ENCODE measurements around the gene REC8. TPM values are rescaled to one million over a fixed set of nuclear protein-coding genes. Genes with fewer than 3 reads are reported as not detected.

The REC8 gene
- total RNA-seq, 1 donor from 2014 or later, result 35.3 TPM

GRCh38 chr14:24184104-24184970 lies 12.5 kb downstream of the REC8 start:
- H3K27me3 Mint-ChIP-seq, result no peaks in the 10 kb centered on the region
- POLR2A ChIA-PET, result interaction anchor here (0.9 to 1.4 kb wide), 3 partner anchors 13 to 38 kb away, joined by 4 to 5 read pairs (median 4); partner anchors contain the start of gene IRF9
- CTCF ChIA-PET, result no interaction called here
- H3K9me3 Mint-ChIP-seq, result no peaks in the 10 kb centered on the region
- H3K4me1 Mint-ChIP-seq, result peaks cover 27% of the 10 kb centered on the region
- TF ChIP-seq CTCF (IDR thresholded peaks at IDR 0.05), result no peak
- H3K36me3 Mint-ChIP-seq (ENCODE audit: low read depth), result peaks cover 77% of the 10 kb centered on the region
- ATAC-seq (ENCODE audit: low read depth) (no peak), DNase-seq (no peak)
- intact Hi-C loops (cut with micrococcal nuclease), result no loop called here
- no peak overlapping the region for H3K27ac Mint-ChIP-seq
- H3K4me3 Mint-ChIP-seq, result no peak overlapping the region

GRCh38 chr14:24185026-24185425 lies 13.1 kb downstream of the REC8 start:
- H3K36me3 Mint-ChIP-seq (ENCODE audit: low read depth), result peaks cover 73% of the 10 kb centered on the region
- intact Hi-C loops (cut with micrococcal nuclease), result no loop called here
- POLR2A ChIA-PET, result interaction anchor here (0.6 to 1.4 kb wide), 4 partner anchors 14 to 49 kb away, joined by 3 to 5 read pairs (median 4); partner anchors contain the start of genes IRF9 and PSME1

GRCh38 chr14:24185741-24186140 lies 13.9 kb downstream of the REC8 start:
- Mint-ChIP-seq H3K4me1 (peaks cover 23% of the 10 kb centered on the region), H3K36me3 (ENCODE audit: low read depth) (peaks cover 71% of the 10 kb centered on the region), H3K9me3 (no peaks in the 10 kb centered on the region), H3K27ac (no peak overlapping the region), H3K27me3 (no peaks in the 10 kb centered on the region), H3K4me3 (no peak overlapping the region)
- ATAC-seq (ENCODE audit: low read depth) (no peak), DNase-seq (no peak)
- TF ChIP-seq CTCF (IDR thresholded peaks at IDR 0.05), result no peak
- CTCF ChIA-PET, result no interaction called here
- intact Hi-C loops (cut with micrococcal nuclease), result no loop called here
- POLR2A ChIA-PET, result interaction anchor here (0.6 to 3.7 kb wide), 4 partner anchors 15 to 50 kb away, joined by 3 to 44 read pairs (median 4); partner anchors contain the start of genes CHMP4A, IRF9, MDP1 and PSME1

More at GRCh38 chr14:24185026-24185425, 13.1 kb downstream of the REC8 start:
- CTCF ChIA-PET, result no interaction called here
- ATAC-seq (ENCODE audit: low read depth), result no peak
- no peaks in the 10 kb centered on the region for H3K27me3 Mint-ChIP-seq
- no peaks in the 10 kb centered on the region for H3K9me3 Mint-ChIP-seq
- no peak overlapping the region for H3K27ac Mint-ChIP-seq
- no peak for DNase-seq
- peaks cover 25% of the 10 kb centered on the region for H3K4me1 Mint-ChIP-seq
- no peak overlapping the region for H3K4me3 Mint-ChIP-seq
- no peak for TF ChIP-seq CTCF (IDR thresholded peaks at IDR 0.05)

- ATAC-seq (ENCODE audit: low read depth) (no peak), DNase-seq (no peak)
- ChIA-PET POLR2A (interaction anchor here (0.6 to 3.7 kb wide), 7 partner anchors 15 to 243 kb away, joined by 3 to 44 read pairs (median 4); partner anchors contain the start of genes CHMP4A, DHRS1, IRF9 and KHNYN), CTCF (interaction anchor here (2.6 kb wide), 1 partner anchor 110 kb away, joined by 9 read pairs; no protein-coding TSS in a partner anchor)
- no peaks in the 10 kb centered on the region for H3K9me3 Mint-ChIP-seq
- H3K4me3 Mint-ChIP-seq, result peak overlapping the region; percentile 45
- TF ChIP-seq CTCF (IDR thresholded peaks at IDR 0.05), result no peak
- H3K4me1 Mint-ChIP-seq, result peaks cover 23% of the 10 kb centered on the region
- peaks cover 71% of the 10 kb centered on the region for H3K36me3 Mint-ChIP-seq (ENCODE audit: low read depth)
- H3K27me3 Mint-ChIP-seq, result no peaks in the 10 kb centered on the region
- H3K27ac Mint-ChIP-seq, result no peak overlapping the region
- intact Hi-C loops (cut with micrococcal nuclease), result no loop called here
Observed at GRCh38 chr14:24186831-24187538, 15.1 kb downstream of the REC8 start.

Measured in activated B cell treated with CpG ODN at 0.5 μM for 24 hours (primary cell).